Neural cell (in vitro differentiated cells): ENCODE data around the gene UBXN1. TPM values are rescaled to one million over a fixed set of nuclear protein-coding genes. Genes with fewer than 3 reads are reported as not detected.
"Not testable (repeated sequence)": the region's sequence is repeated elsewhere in the genome, so short reads cannot be mapped to it uniquely, and the experiment has no call there.

Experiments used
- H2AFZ ChIP-seq: fragments of 200-600, 300-800 bp; sonication (generic), shearing (Covaris generic); 2 replicates; pipeline ENCODE4 v1.6.0; 2014; ENCODE audit warnings: low read depth, mild to moderate bottlenecking, antibody characterized with exemption, low read length, moderate library complexity
- H3F3A ChIP-seq: fragments of 200-600 bp; shearing (Covaris generic); 2 replicates; pipeline ENCODE4 v1.6.1; 2016; ENCODE audit warnings: mild to moderate bottlenecking, moderate library complexity, mixed read lengths, antibody characterized with exemption, low read length; ENCODE audit not compliant: insufficient read depth, poor library complexity, severe bottlenecking
- H3K27ac ChIP-seq: fragments of 200-600, 300-800 bp; sonication (generic), shearing (Covaris generic); 2 replicates; pipeline ENCODE4 v1.5.1; 2014; ENCODE audit warnings: mild to moderate bottlenecking, low read length, moderate library complexity
- H3K27me3 ChIP-seq: fragments of 300-800, 200-600 bp; sonication (generic), shearing (Covaris generic); 2 replicates; pipeline ENCODE4 v1.6.0; 2014; ENCODE audit warnings: mild to moderate bottlenecking, low read depth, low read length, moderate library complexity; ENCODE audit not compliant: insufficient read depth
- H3K36me3 ChIP-seq: fragments of 300-800, 200-600 bp; sonication (generic), shearing (Covaris generic); 2 replicates; pipeline ENCODE4 v1.5.1; 2014; ENCODE audit warnings: mild to moderate bottlenecking, antibody characterized with exemption, low read length, moderate library complexity; ENCODE audit not compliant: insufficient read depth
- H3K4me2 ChIP-seq: fragments of 300-800, 200-600 bp; sonication (generic), shearing (Covaris generic); 2 replicates; pipeline ENCODE4 v1.6.0; 2014; ENCODE audit warnings: mild to moderate bottlenecking, low read length
- H3K4me3 ChIP-seq: fragments of 300-800, 200-600 bp; sonication (generic), shearing (Covaris generic); 2 replicates; pipeline ENCODE4 v1.5.1; 2014; ENCODE audit warnings: mild to moderate bottlenecking, low read length, moderate library complexity
- H3K79me2 ChIP-seq: fragments of 200-600 bp; shearing (Covaris generic); replicated peaks from 2 replicates; pipeline ENCODE4 v1.6.0; 2014; ENCODE audit warnings: mild to moderate bottlenecking, low read length, moderate library complexity; ENCODE audit not compliant: insufficient read depth
- H3K9ac ChIP-seq: fragments of 300-800, 200-600 bp; sonication (generic), shearing (Covaris generic); 2 replicates; pipeline ENCODE4 v1.6.1; 2016; ENCODE audit warnings: mild to moderate bottlenecking, low read length, mixed read lengths
- H3K9me2 ChIP-seq: fragments of 200-600 bp; shearing (Covaris generic); 2 replicates; pipeline ENCODE4 v1.6.1; 2016; ENCODE audit warnings: mild to moderate bottlenecking, low read length, mixed read lengths; ENCODE audit not compliant: insufficient read depth
- H3K9me3 ChIP-seq: fragments of 200-600, 300-800 bp; sonication (generic), shearing (Covaris generic); 2 replicates; pipeline ENCODE4 v1.6.1; 2016; ENCODE audit warnings: mild to moderate bottlenecking, mixed run types, low read length, moderate library complexity, mixed read lengths
- H4K20me1 ChIP-seq: fragments of 200-600 bp; shearing (Covaris generic); 2 replicates; pipeline ENCODE4 v1.6.1; 2016; ENCODE audit warnings: mild to moderate bottlenecking, mixed run types; ENCODE audit not compliant: insufficient read depth
- CTCF ChIP-seq: fragments of 450-650 bp; IDR thresholded peaks from 2 replicates; pipeline ENCODE4 v1.5.1; 2014; ENCODE audit warnings: antibody characterized with exemption, mild to moderate bottlenecking, moderate library complexity; ENCODE audit not compliant: poor library complexity, severe bottlenecking
- EP300 ChIP-seq: fragments of 450-650 bp; conservative IDR thresholded peaks from 2 replicates; pipeline ENCODE4 v1.6.1; 2014; ENCODE audit warnings: antibody characterized with exemption, mild to moderate bottlenecking, moderate library complexity; ENCODE audit not compliant: poor library complexity, severe bottlenecking
- EZH2 ChIP-seq: fragments of 200-600, 300-800 bp; shearing (Covaris generic), sonication (generic); IDR thresholded peaks from 2 replicates; pipeline ENCODE4 v1.6.1; 2014; ENCODE audit warnings: antibody characterized with exemption, low read length, borderline replicate concordance, mild to moderate bottlenecking; ENCODE audit not compliant: insufficient read depth, poor library complexity, severe bottlenecking
- MXI1 ChIP-seq: fragments of 450-650 bp; conservative IDR thresholded peaks from 2 replicates; pipeline ENCODE4 v1.6.1; 2014; ENCODE audit warnings: antibody characterized with exemption, mild to moderate bottlenecking; ENCODE audit not compliant: poor library complexity, severe bottlenecking
- POLR2AphosphoS5 ChIP-seq: IDR thresholded peaks from 2 replicates; pipeline ENCODE4 v1.6.1; 2012
- RAD21 ChIP-seq: fragments of 450-650 bp; conservative IDR thresholded peaks from 2 replicates; pipeline ENCODE4 v1.6.1; 2014; ENCODE audit warnings: antibody characterized with exemption, mild to moderate bottlenecking, moderate library complexity
- SMC3 ChIP-seq: fragments of 450-650 bp; conservative IDR thresholded peaks from 2 replicates; pipeline ENCODE4 v1.6.1; 2014; ENCODE audit warnings: antibody characterized with exemption, mild to moderate bottlenecking, moderate library complexity; ENCODE audit not compliant: poor library complexity
- TAF1 ChIP-seq: IDR thresholded peaks from 2 replicates; pipeline ENCODE4 v1.6.1; 2012; ENCODE audit warnings: low read depth
- polyA plus RNA-seq: library from polyadenylated mRNA; depleted of rRNA; stranded (reverse); fragments of >200 nt; gene quantifications from 2 replicates; pipeline ENCODE4 v1.2.3, GENCODE V29; 2014

Gene UBXN1
- polyA plus RNA-seq, 1 donor from 2014 or later: 209 TPM

DNA sequence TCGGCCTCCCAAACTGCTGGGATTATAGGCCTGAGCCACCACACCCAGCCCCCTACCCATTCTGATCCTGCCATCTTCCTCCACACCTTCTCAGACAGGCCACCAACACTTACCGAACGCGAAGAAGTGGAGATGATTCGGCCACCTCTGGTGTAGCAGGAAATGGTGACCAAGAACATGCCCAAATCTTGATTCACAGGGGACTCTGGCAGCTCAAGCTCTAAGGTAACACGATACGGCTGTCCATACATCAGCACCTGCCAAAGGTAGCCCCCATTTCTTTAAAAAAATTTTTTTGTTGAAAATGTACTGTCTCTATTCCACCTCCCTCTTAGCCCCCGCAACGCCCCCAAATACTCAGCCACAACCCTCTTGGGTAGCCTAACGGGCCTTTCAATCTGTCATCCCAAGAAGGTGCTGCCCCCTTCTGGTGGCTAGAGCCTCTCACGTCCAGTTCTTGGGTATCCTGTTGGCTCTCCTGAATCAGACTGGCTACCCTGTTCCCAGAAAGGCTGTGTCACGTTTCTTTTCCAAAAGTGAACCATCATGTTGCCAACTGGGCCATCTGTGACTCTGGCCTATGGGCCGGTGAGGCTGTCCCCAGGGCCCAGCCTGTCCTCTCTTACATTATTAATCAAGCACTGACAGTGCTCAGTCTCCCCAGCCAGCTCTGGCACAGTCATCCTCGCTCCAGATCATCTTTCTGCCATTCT, 15.7 kb upstream of the UBXN1 start:
- no peaks in the 10 kb centered on the region for H4K20me1 ChIP-seq
- no peak overlapping the region for H3K9ac ChIP-seq
- no peaks in the 10 kb centered on the region for H3K79me2 ChIP-seq
- no peak overlapping the region for H3K27ac ChIP-seq
- no peaks in the 10 kb centered on the region for H3F3A ChIP-seq
- H3K4me2 ChIP-seq: no peak overlapping the region
- no peaks in the 10 kb centered on the region for H3K9me2 ChIP-seq
- H2AFZ ChIP-seq: no peak overlapping the region
- no peaks in the 10 kb centered on the region for H3K27me3 ChIP-seq
- H3K4me3 ChIP-seq: no peak overlapping the region
- TF ChIP-seq SMC3: peak; percentile 65
- TF ChIP-seq RAD21: peak; percentile 56
- peak; percentile 69 for TF ChIP-seq CTCF
- TF ChIP-seq TAF1: no peak
- no peaks in the 10 kb centered on the region for H3K36me3 ChIP-seq
- no peaks in the 10 kb centered on the region for H3K9me3 ChIP-seq

- H3K9me2 ChIP-seq, H3K27me3 ChIP-seq, H3K4me2 ChIP-seq, H3K36me3 ChIP-seq, H2AFZ ChIP-seq, H3K4me3 ChIP-seq, H3K9ac ChIP-seq, H3F3A ChIP-seq, H3K9me3 ChIP-seq, H4K20me1 ChIP-seq, H3K27ac ChIP-seq, H3K79me2 ChIP-seq: not testable (repeated sequence)
Measured at GRCh38 chr11:62693624-62694023, 14.8 kb upstream of the UBXN1 start.

DNA sequence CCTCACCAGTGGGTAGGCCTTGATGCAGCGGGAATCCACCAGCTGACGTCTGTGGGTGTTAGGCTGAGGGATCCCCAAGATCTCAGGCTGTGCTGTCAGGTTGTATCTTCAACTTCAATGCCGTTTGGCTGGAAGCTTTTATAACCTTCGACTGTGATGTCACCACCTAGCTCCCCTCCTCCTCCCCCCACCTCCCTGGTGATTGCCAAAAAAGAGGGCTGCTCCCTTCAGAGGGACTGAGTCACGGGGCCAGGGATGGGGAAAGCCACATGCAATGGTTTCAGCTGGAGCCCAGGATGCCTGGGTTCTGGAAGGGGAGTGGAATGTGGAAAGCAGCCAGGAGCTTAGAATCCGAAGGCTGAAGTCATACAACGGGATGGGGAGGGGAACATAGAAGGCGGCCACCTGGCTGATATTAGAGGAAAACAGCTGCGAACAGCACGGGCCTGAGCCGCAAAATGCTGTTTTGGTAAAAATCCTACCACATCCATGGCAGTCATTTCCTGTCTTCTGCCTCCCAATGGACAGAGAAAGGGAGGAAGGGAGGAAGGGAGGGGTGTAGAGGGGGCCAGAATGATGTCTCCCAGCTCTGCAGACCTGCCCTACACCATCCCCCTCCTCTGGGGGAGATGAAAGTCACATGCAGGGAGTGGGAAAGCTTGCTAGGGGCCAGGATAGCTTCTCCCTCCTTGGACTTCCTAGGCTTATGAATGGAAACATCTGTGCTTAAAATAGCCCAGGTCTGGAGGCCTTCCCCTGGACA, 10.7 kb upstream of the UBXN1 start, which contains the start of gene LRRN4CL:
TSS of gene LRRN4CL (minus strand) at position 110 of the 763 bp plus-strand sequence. CDS start 1,022 bp downstream, outside the sequence.
- Histone ChIP-seq H3F3A (no peaks in the 10 kb centered on the region), H3K79me2 (no peaks in the 10 kb centered on the region), H3K4me2 (no peak within 1 kb of the TSS), H2AFZ (no peak within 1 kb of the TSS), H4K20me1 (no peaks in the 10 kb centered on the region), H3K27ac (no peak within 1 kb of the TSS), H3K27me3 (no peaks in the 10 kb centered on the region), H3K9me3 (no peaks in the 10 kb centered on the region), H3K4me3 (no peak within 1 kb of the TSS), H3K9ac (no peak within 1 kb of the TSS), H3K9me2 (no peaks in the 10 kb centered on the region), H3K36me3 (no peaks in the 10 kb centered on the region)
- peak; percentile 38 for TF ChIP-seq POLR2AphosphoS5
- TF ChIP-seq EP300: no peak
- no peak for TF ChIP-seq RAD21
- TF ChIP-seq CTCF: no peak
- no peak for TF ChIP-seq TAF1
- TF ChIP-seq EZH2: no peak
- no peak for TF ChIP-seq MXI1
